Stimulated activated CD8-positive, alpha-beta memory T cell treated with anti-CD3 and anti-CD28 coated beads, Interleukin-4, amount 100 ng/mL, for 1 hour (primary cell): ENCODE data around the gene FHOD1.

Source experiments
- DNase-seq, 2 donors: peaks; one replicate each; pipeline ENCODE4 v3.0.0-alpha.2; 2020; ENCODE audit warnings: low read depth in 2 of 2, low spot score in 1 of 2

Gene FHOD1

DNA sequence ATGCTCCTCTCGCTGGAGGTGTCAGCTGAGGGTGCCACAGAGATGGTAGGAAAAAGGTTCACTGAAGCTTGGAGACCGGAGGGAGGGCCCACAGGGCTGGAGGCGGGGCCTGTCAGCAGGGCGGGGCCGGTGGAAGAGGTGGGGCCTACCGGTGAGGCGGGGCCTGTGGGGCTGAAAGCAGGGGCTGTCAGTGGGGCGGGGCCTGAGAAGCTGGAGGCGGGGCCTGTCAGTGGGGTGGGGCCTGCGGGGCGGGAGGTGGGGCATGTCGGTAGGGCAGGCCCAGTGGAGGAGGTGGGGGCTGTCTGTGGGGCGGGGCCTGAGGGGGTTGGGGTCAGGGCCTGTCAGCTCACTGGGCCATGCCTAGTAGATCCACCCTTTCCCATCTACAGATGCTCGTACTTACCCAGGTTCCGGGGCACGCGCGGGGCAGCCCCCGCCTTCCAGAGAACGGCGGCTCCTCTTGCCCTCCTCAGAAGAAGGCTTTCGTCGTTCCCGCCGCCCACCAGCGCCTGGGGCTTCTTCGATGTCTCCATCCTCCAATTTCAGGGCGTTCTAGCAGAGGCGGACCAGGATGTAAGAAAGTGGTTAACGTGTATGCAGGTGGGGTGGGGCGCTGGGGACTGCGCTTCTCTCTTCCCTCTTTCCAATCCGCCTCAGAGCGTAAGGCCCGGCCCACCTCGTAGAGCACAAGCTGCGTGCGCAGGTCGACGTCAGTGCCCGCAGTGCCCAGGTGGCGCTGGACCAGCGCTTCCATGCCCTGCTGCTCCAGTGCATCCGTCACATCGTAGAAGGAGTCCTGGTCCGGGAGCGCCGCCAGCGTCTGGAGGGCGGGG is 10.5 kb downstream of the FHOD1 start:
- DNase-seq = peak in 1 of 2 donors; percentile 30

DNA sequence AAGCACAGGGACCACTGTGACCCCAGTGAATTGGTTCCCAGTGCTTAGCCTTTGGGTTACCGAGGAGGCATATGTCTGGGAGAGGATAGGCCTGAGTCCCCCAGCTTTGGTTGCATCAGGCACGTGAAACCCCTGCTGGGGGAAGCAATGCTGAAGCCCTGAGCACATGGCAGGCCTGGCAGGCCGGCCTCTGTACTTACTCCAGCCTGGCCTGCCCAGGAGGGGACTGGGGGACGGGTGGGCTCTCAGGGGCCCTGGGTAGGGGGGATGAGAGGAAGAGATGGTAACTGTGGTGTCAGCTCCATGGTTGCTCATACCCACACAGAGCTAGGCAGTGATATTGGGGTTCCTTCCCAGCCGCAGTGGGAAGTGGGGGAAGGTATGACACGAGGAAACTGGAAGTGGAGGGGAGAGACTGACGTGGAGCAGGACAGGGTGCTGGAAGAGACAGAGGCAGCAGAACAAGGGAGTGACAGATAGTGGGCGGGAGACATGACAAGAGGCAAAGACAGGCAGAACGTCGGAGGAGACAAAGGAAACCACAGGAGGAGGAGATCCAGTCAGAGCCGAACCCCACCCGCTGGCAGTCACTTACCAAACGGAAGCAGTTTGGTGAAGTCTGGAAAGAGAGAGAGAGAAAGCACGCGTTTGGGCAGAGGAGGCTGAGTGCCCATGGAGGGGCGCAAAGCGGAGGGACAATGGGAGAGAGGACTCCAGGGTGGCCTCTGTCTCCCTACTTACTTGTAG is 11.3 kb downstream of the FHOD1 start:
- DNase-seq = no peak

DNA sequence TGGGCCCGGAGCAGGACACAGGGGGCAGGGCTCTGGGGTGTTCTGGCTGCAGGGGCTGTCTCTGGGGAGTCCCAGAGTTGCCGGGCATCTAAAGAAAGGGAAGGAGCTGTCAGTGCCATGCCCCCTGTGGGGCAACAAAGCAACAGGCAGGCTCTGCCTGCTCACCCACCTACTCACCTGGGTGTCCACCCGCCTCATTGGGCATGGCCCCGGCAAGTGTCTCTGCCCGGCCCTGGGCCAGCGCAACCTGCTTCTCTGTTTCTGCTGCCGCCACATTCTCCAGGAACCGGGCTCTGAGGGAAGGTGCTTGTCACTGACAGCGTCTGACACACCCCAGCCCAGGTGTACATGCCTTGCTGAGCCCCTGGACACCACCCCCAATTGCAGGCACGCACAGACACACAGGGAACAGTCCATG is 13.1 kb downstream of the FHOD1 start:
- no peak for DNase-seq

DNA sequence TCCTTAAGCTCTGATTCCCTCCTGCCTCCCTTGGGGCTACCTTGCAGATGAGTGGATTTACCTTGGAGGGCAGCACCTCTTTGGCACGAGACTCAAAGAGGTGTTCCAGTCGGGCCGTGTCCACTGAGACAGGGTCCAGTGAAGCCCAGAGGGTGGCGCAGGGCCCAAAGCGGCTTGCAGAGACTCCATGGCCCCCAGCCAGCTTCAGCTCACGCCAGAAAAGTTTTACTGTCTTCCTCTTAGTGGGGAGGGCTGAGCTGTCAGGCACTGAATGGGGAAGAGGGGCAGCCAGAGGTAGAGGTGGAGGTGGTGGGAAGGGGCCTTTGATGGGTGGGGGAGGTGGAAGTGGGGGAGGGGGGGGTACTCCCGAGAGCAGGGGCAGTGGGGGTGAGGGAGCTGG is 13.7 kb downstream of the FHOD1 start:
- no peak for DNase-seq

DNA sequence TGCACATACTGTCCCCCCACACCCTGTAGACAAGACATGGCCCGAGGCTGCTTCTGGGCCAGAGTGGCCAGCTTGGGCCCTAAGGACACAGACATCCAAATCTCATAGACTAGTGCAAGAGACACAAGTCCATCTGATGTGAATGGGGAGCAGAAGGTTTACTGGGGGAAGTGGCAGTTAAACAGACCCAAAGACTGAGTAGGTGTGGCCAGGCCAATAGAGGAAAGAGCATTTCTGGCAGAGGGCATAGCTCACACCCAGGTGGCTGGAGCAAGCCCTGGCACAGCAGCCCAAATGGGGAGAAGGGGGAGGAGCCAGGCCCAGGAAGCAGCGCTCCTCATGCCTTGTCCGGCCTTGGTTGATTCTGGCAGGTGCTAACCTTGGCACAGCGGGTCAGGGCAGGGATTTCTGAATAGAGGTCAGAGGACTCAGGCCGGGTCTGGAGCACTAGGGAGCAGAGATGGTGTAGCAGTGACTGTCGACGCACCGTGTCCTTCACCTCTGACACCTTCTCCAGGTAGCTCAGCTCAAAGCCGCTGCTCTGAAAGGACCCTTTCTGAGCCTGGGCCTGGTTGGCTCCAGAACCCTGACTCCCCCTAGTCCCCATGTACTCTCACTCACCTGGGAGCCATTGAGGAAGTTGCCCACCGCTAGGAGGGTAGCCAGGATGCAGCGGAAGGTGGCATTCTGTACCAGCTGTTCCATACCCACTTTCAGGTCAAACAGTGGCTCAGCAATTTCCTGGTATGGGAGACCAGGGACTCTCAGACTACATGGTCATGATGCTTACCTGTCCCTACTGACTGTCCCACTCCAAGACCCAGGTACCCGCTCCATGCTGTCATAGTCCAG is 16.2 kb downstream of the FHOD1 start:
- DNase-seq = no peak

DNA sequence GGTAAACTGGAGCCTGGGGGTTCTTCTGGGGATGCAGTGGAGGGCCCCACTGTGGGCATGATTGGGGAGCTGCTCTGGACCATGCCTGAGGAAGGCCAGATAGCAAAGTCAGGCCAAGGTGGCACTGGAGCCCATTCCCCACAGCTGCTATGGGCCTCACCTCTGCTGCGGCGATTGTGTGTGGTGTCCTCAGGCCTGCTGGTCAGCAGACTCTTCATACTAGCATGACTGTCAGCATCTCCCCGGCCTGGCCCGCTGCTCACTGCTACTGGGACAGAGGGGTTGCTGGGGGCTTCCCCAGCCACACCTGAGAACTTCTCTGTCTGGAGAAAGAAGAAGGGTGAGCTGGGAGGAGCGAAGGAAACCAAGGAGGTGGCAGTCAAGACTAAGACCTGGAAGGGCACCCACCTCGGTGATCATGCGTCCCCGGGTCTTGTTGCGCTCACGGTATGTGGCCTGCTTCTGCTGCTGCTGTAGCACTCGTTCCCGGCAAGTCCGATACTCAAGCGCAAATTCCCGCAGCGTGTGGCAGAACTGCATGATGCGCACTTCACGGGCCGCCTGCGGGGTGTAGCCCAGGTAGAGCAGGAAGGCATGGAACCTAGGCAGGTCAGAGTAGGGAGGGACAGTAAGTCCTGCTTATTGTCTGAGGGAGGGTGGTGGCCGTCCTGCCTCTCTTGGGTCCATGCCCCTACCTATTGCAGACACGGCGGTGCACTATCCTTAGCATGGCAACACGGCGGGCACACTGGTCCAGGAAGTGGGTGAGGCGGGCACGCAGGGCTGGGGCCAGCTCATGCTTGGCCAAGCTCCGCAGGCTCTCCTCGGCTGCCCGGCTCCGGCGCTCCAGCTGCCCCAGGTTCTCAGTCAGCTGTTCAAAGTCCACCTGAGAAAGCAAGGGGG is 17.1 kb downstream of the FHOD1 start:
- no peak for DNase-seq

DNA sequence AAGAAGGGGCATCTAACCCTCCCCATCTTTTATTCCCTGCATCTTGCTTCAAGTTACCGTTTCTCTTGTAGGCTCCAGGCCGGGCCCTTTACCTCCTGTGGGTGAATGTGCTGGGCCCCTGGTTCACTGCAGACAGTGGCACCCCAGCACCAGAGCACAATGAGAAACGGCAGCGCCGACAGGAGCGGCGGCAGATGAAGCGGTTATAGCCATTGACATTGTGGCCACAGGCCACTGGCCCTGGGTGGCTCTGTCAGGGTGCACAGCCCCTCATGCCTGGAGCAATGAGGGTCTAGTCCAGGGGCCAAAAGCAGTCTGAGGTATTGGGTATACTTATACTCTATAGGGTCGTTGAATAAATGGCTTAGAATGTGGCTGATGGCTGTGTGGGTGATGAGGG is 18.4 kb downstream of the FHOD1 start:
- DNase-seq = no peak

DNA sequence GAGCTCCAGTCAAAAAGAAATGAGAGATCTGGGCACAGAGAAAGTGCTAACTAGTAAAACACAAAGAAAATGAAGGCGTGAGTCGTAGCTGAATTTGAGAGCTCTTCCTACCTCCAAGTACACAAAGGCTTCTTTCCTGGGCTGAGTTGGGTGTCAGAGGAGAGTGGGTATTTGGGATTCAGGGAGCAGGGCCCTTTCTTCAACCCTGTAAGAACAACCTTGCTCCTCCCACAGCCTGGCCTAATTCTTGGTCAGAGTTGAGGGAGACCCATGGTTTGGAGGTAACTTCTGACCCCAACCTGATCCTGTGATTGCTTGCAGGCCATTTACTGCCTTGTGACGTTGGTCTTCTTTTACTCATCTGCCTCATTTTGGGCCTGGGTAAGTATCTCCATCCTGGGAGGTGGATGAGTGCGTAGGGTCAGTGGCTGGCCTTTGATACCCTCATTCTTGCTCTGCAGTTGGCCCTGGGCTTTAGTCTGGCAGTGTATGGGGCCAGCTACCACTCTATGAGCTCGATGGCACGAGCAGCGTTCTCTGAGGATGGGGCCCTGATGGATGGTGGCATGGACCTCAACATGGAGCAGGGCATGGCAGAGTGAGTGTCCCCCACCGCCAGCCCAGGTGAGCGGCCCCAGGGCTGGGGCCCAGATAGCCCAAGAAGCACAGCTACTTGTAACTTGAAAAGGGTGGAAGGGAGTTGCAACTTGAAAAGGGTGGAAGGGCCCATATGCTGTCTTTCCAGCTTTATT is 19.1 kb downstream of the FHOD1 start:
- DNase-seq = no peak

DNA sequence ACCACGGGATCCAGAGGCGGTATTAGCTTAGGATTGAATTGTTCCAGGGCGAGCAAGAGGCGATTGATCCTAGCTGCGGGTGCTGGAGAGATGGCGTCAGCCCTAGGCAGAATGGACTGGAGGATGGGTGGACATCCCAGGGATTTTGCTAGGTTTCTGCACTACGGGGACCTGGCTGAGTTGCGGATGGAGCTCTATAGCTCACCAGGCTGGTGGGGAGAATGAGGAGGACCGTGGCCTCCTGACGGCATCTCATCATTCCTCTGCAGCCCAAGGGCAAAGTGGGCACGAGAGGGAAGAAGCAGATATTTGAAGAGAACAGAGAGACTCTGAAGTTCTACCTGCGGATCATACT is 19.7 kb downstream of the FHOD1 start:
- no peak for DNase-seq

DNA sequence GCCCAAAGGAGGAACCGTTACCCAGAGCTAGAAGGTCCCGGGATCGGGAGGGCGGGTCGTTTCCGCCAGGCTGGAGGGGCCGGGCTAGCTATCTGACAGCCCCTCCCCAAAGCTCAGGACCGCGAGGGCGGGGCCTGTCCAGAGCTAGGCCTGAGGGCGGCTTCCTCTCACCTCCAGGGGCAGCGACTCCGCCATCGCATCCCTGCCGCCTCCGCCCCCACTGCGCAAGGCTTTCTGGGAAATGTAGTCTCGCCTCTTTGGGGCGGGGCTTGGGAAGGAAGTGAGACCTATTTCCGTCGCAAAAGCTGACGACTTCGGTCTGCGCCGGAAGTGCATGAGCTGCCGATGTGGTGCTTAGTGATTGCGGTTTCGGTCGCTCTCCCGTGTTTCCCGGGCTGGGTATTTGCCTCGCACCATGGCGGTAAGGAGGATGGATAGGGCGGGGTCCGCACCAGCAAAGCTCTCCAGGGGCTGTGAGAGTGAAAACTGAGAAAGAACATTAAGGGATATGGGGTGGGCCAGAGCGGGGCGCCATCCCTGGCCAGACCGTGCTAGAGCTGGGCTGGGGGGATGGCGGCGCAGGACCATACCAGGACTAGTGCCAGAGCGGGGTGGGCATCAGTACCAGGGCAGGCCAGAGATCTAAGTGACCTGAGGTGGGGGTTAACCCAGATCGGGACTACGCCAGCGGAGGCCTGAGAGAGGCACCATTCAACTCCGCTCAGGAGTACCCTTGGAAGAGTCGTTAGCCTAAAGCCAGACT is 20.3 kb downstream of the FHOD1 start, which contains the start of gene TMEM208:
TMEM208 (plus strand) TSS at position 327 of the 763 bp plus-strand sequence; CDS start at position 416, 89 bp downstream.
- DNase-seq = peak; percentile 94 to 97

DNA sequence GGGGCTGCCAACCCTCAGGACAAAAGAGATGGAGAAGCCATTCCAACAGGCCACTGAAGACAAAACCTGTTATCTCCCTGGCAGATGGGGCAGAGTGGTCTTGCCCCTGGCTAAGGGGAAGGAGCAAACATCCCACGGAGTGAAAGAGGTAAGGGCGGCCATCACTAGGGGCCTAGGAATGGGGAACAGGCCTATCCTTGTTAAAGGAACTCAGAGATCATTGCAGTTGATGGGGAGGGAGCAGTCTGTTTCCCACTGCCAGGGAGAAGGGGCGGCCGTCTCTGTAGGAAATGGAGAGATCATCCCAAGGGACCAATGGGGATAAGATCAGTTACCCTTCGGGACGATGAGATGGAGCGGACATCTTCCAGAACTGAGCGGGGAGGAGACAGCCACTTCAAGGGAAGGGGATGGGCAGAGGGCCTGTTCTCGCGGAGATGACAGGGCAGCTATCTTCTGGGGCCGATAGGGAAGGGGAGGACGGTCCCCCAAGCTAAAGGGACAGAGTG is 20.9 kb downstream of the FHOD1 start:
- no peak for DNase-seq

DNA sequence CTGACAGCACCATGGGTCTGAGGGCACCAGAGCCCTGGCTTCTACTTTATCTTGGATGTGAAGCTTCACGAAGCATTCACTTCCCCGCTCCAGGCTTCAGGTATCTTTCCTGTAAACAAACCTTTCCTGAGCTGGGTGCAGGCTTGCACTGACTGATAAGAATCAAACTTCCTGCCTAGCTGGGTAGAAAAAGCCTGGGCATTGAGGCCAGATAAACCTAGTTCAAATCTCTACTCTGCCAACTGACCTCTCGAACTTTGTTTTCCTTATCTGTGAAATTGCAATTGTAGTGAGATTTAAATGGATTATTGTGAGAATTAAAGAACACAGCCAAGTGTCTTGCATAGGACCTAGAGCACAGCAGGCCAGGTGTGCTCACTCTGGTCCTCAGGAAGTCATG is 23.3 kb downstream of the FHOD1 start:
- DNase-seq = no peak

DNA sequence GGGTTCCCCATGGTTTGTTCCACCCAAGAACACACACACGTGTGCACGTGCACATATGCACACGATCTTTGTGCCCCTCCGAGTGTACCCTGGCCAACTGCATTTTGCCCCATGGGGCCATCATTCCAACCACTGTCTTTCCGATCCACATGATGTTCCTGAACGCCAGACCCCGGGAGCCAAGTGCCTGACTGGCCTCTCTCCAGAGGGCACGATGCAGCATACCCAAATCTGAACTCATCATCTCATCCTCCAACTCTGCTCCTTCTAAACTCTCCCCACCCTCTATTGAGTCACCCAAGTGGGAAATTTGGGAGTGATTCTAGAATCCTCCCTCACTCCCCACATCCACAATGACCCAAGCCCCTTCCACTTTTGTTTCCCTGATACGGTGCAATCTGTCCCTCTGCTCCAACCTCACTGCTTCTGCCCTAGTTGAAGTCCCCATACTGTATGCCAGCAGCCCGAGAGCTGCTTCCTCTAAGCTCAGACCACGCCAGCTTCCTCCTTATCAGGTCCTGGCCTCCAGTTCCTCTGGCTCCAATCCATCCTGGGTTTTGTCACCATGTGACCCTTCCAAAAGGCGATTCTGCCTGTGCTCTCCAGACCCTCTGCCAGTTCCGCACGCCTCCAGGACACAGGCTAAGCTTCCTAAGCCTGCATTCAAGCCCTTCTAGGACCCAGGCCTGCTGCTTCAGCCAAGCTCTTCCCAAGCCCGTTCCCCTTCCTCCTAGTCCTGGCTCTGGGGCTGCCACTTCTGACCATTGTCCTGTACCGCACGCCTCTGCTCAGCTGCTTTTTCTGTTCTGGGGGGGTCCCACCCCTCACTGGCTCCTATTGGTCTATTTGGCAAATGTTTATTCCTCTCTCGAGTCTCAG is 30.4 kb downstream of the FHOD1 start:
- no peak for DNase-seq

DNA sequence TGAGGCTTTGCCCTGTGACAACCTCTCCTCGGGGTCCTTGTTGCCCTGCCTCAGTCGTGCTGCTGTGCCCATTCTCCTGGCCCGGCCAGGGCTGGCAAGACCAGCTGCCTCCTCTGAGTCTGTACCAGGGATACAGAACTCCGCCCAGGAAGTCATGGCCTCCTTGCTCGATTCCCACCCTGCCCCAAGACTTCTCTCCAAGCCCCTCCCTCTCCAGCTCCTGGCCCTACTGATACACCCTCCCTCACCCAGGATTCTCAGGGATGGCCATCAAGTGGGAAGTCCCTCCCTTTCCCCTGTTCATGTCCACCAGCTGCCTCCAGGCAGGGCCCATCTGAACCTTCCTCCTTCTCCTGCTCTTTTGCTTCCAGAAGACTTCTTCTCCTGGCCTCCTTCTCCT is 31.6 kb downstream of the FHOD1 start:
- DNase-seq = no peak

DNA sequence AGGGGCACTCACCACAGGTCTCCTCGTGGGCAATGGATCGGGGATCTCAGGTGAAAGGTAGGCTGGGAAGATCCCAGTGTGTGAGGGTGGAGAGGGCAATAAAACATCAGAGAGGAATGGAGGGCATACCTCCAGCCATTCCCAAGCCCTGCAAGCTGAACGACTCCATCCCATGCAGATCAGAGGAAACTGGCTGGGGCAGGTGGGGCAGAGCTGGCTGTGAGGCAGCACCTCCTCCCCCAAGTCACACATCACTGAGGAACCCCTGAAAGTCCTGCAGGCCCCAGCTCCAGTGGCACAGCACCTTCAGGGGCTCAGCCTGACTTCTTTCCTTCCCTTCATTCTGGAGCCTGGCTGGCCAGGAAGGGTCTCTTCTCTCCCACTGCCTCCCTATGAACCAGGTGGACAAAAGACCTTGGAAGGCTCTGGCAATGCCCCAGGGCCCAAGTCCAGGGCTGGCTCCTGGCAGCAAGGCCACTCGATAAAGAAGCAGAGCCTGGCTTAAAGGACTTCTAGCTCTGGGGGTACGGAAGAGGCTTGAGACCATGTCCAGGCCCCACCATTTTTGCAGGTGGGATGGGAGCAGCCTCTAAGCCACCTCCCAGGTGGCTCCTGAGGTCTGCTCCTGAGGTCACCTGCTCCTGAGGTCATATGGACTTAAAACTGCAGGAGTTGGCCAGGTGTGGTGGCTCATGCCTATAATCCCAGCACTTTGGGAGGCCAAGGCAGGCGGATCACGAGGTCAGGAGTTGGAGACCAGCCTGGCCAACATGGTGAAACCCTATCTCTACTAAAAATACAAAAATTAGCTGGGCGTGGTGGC is 33.9 kb downstream of the FHOD1 start:
- DNase-seq = no peak

DNA sequence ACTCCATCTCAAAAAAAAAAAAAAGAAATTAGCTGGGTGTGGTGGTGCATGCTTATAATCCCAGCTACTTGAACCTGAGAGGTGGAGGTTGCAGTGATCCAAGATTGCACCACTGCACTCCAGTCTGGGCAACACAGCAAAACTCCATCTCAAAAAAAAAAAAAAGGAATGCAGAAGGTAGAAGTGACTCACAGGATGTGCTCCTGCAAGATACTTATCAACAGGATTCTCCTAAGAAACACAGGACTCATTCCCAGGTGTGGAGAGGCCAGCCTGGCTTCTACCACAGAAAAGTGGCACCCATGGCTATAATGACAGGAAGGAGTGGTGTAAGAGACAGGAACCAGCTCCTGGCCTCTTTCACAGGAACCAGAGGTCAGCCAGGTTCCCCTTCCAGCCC is 34.5 kb downstream of the FHOD1 start:
- no peak for DNase-seq

DNA sequence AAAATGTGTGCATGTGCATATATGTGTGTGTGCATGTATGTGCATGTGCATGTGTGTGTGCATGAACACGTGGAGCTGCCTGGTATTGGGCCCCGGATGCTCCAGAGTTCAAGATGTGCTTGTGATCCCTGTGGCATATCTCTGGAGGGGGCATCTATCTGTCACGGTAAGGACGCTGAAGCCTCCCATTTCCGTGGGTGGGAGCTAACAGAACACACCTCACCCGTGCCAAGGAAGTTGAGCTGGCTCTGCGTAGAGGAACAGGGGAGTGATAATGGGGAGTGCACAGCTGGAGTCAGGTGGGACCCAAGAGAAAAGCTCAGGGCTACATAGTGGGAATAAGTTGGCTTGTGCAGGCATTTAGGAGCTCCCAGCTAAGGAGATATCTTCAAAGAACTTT is 35.6 kb downstream of the FHOD1 start:
- DNase-seq = no peak
